ENCODE results near the gene DPP9.

DNA sequence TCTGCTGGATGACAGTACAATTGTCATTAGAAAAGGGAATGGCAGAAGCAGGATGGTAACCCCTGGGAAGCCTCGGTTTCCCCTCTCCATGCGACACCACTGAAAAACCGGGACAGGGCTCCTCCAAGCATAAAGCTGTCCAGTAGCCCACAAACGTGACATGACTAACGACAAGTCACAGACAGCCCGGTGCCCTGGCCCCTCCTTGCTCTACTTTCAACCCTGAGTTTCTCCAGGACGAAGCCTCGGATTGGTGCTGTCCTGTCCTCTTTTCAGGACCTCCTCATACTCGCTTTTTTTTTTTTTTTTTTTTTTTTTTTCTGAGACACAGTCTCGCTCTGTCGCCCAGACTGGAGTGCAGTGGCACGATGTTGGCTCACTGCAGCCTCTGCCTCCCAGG, 16.3 kb downstream of the DPP9 start:
- TF ChIP-seq POLR2AphosphoS5 (IDR thresholded peaks at IDR 0.05; ENCODE audit: insufficient read depth in 1 of 2, low read depth in 1 of 2) (no peak), POLR2A (IDR thresholded peaks at IDR 0.05) (no peak)
